Testis (tissue), 2 donors: ENCODE results near the gene RHCE.

Experiments used
- POLR2A ChIP-seq: fragments of 450-650 bp; IDR thresholded peaks from one replicate; pipeline ENCODE4 v1.6.1; 2017; ENCODE audit warnings: antibody characterized with exemption, mild to moderate bottlenecking, moderate library complexity
- TF ChIP-seq, protein P1 (sequence below), 3 experiments: fragments of 450-650 bp in 2 of 3; fragments of 200-600 bp in 1 of 3; sonication (generic) in 1 of 3; IDR thresholded peaks; one replicate each; pipeline ENCODE4 v1.5.1; 2016 to 2019; ENCODE audit warnings: antibody characterized with exemption in 3 of 3, mild to moderate bottlenecking in 2 of 3, moderate library complexity in 1 of 3

DNA sequence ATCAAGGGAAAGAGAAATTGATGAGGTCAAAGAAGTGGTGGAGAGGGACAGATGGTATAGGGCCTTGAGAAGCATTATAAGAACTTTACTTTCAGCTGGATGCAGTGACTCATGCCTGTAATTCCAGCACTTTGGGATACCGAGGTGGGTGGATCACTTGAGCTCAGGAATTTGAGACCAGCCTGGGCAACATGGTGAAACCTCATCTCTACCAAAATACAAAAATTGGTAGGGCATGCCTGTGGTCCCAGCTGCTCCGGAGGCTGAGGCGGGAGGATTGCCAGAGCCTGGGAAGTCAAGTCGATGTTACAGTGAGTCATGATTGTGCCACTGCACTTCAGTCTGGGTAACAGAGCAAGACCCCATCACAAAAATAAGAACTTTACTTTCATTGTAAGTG is 76.8 kb downstream of the RHCE start:
- TF ChIP-seq, protein P1, sequence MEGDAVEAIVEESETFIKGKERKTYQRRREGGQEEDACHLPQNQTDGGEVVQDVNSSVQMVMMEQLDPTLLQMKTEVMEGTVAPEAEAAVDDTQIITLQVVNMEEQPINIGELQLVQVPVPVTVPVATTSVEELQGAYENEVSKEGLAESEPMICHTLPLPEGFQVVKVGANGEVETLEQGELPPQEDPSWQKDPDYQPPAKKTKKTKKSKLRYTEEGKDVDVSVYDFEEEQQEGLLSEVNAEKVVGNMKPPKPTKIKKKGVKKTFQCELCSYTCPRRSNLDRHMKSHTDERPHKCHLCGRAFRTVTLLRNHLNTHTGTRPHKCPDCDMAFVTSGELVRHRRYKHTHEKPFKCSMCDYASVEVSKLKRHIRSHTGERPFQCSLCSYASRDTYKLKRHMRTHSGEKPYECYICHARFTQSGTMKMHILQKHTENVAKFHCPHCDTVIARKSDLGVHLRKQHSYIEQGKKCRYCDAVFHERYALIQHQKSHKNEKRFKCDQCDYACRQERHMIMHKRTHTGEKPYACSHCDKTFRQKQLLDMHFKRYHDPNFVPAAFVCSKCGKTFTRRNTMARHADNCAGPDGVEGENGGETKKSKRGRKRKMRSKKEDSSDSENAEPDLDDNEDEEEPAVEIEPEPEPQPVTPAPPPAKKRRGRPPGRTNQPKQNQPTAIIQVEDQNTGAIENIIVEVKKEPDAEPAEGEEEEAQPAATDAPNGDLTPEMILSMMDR (IDR thresholded peaks at IDR 0.05): no peak
- TF ChIP-seq POLR2A: no peak
